Peyer's patch (tissue), 4 donors: Measurements from ENCODE around the gene LUZP1.

Experiments
- CTCF ChIP-seq, 6 experiments: fragments of 450-650 bp in 4 of 6; fragments of 200-600 bp in 2 of 6; sonication (generic) in 1 of 6; IDR thresholded peaks; one replicate each; pipeline ENCODE4 v1.5.1; 2017 to 2019; ENCODE audit warnings: antibody characterized with exemption in 6 of 6, mild to moderate bottlenecking in 3 of 6, moderate library complexity in 1 of 6
- POLR2A ChIP-seq, 2 donors: fragments of 450-650 bp; IDR thresholded peaks; one replicate each; pipeline ENCODE4 v1.5.1; 2017; ENCODE audit warnings: antibody characterized with exemption in 2 of 2, mild to moderate bottlenecking in 2 of 2, moderate library complexity in 2 of 2

GRCh38 chr1:23191199-23191598, 22.5 kb upstream of the LUZP1 start:
- TF ChIP-seq CTCF (IDR thresholded peaks at IDR 0.05) (no peak), POLR2A (IDR thresholded peaks at IDR 0.05) (no peak)
